ENCODE results near the gene GBX1.
A peak's percentile ranks its signal among the peaks of the same experiment; 100 is the strongest.

GBX1 gene

GRCh38 chr7:151121380-151122170, 45.9 kb downstream of the GBX1 start:
- Mint-ChIP-seq H3K4me3 (no peak overlapping the region), H3K27ac (peak overlapping the region in 1 of 3 experiments; percentile 12), H3K36me3 (ENCODE audit: low read depth) (peaks cover 49% of the 10 kb centered on the region)

DNA sequence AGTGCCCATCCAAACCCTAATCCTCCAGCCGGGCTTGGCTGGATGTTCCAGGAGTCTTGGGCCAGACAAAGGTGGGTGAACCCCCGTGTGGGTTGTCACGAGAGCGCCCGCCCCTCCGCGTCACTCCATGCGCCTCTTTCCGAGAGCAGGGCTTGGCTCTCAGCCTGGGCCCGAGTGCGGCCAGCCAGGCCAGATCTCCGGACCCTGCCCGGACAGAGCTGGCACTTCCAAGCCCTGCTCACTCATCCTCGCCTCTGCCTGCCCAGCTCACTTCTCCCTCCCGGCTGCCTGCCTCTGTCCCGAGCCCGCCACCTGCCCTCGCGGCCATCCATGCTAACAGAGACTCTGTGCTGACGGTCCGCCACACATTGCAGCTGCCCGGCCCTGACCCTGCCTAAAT, 46.6 kb downstream of the GBX1 start:
- H3K9me3 Mint-ChIP-seq, result no peaks in the 10 kb centered on the region
- no peak overlapping the region for H3K27ac Mint-ChIP-seq
- H3K36me3 Mint-ChIP-seq (ENCODE audit: low read depth), result peaks cover 49% of the 10 kb centered on the region
- peaks cover 18% of the 10 kb centered on the region for H3K4me1 Mint-ChIP-seq
- no peak for TF ChIP-seq CTCF (IDR thresholded peaks at IDR 0.05; ENCODE audit: unreplicated experiment in 3 of 3)
- H3K27me3 Mint-ChIP-seq (ENCODE audit: low read depth), result peaks cover 13% of the 10 kb centered on the region
- no peak overlapping the region for H3K4me3 Mint-ChIP-seq

More at GRCh38 chr7:151121380-151122170, 45.9 kb downstream of the GBX1 start:
- peaks cover 18% of the 10 kb centered on the region for H3K4me1 Mint-ChIP-seq
- no peak for TF ChIP-seq CTCF (IDR thresholded peaks at IDR 0.05; ENCODE audit: unreplicated experiment in 3 of 3)
- peaks cover 13% of the 10 kb centered on the region for H3K27me3 Mint-ChIP-seq (ENCODE audit: low read depth)
- no peaks in the 10 kb centered on the region for H3K9me3 Mint-ChIP-seq

DNA sequence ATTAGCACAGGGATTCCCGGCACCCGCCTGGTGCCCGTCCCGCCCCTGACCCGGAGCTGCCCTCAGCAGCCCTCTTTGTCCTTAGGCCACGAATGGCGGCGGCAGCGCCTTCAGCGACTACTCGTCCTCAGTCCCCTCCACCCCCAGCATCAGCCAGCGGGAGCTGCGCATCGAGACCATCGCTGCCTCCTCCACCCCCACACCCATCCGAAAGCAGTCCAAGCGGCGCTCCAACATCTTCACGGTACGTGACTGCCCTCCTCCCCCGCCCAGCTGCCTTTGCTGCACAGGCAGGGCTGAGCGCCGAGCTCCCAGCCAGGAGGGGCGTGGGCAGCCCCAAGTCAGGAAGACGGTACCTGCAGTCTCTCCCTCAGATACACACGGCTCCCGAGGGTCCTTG, 47.6 kb downstream of the GBX1 start:
- Mint-ChIP-seq H3K27ac (no peak overlapping the region), H3K4me3 (peak overlapping the region in 2 of 3 experiments; percentile 16 to 51), H3K4me1 (peaks cover 10% of the 10 kb centered on the region), H3K36me3 (ENCODE audit: low read depth) (peaks cover 46% of the 10 kb centered on the region), H3K9me3 (no peaks in the 10 kb centered on the region), H3K27me3 (ENCODE audit: low read depth) (peaks cover 6% of the 10 kb centered on the region)
- no peak for TF ChIP-seq CTCF (IDR thresholded peaks at IDR 0.05; ENCODE audit: unreplicated experiment in 3 of 3)

DNA sequence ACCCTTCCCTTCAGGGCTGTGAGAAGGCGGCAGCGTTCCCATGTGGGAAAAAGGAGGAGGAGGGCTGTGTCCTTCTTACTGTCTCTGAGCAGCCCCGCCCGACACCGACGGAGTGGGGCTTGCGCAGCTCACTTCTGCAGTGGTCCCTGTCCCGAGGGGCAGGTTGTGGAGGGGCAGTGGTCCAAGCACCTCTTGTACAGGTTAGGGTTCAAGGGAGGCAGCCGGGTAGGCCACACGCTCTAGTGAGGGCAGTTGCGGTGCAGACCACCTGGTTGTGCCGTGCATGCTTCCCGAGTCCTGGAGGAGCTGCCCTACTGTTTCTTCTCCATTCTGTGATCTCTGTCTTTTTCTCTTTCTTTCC, 48.5 kb downstream of the GBX1 start:
- H3K4me1 Mint-ChIP-seq, result peaks cover 7% of the 10 kb centered on the region
- no peak overlapping the region for H3K27ac Mint-ChIP-seq
- H3K9me3 Mint-ChIP-seq, result no peaks in the 10 kb centered on the region
- H3K4me3 Mint-ChIP-seq, result peak overlapping the region; percentile 3 to 31 (median 23)
- H3K36me3 Mint-ChIP-seq (ENCODE audit: low read depth), result peaks cover 38% of the 10 kb centered on the region
- peaks cover 3% of the 10 kb centered on the region for H3K27me3 Mint-ChIP-seq (ENCODE audit: low read depth)
- no peak for TF ChIP-seq CTCF (IDR thresholded peaks at IDR 0.05; ENCODE audit: unreplicated experiment in 3 of 3)

GRCh38 chr7:151118108-151119054, 49.1 kb downstream of the GBX1 start:
- H3K27me3 Mint-ChIP-seq (ENCODE audit: low read depth), result peaks cover 9% of the 10 kb centered on the region
- H3K4me1 Mint-ChIP-seq, result peaks cover 11% of the 10 kb centered on the region
- peak overlapping the region; percentile 5 to 34 (median 10) for H3K4me3 Mint-ChIP-seq
- no peak for TF ChIP-seq CTCF (IDR thresholded peaks at IDR 0.05; ENCODE audit: unreplicated experiment in 3 of 3)
- no peaks in the 10 kb centered on the region for H3K9me3 Mint-ChIP-seq
- no peak overlapping the region for H3K27ac Mint-ChIP-seq
- peaks cover 33% of the 10 kb centered on the region for H3K36me3 Mint-ChIP-seq (ENCODE audit: low read depth)
